Endothelial cell (in vitro differentiated cells): ENCODE results near the gene SUPT3H. TPM values are rescaled to one million over a fixed set of nuclear protein-coding genes. Genes with fewer than 3 reads are reported as not detected.

Source experiments
- DNase-seq: peaks from one replicate; pipeline ENCODE4 v3.0.0; 2021; ENCODE audit warnings: low spot score
- H3K27ac Mint-ChIP-seq: one replicate; pipeline ENCODE4 v1.8.0; 2021; ENCODE audit warnings: mixed read lengths, inconsistent platforms; ENCODE audit not compliant: unreplicated experiment
- H3K27me3 Mint-ChIP-seq: one replicate; pipeline ENCODE4 v1.8.0; 2021; ENCODE audit warnings: mild to moderate bottlenecking, moderate library complexity, mixed read lengths, inconsistent platforms; ENCODE audit not compliant: unreplicated experiment
- H3K36me3 Mint-ChIP-seq: one replicate; pipeline ENCODE4 v1.8.0; 2021; ENCODE audit warnings: mild to moderate bottlenecking, low read depth, mixed read lengths, inconsistent platforms; ENCODE audit not compliant: unreplicated experiment
- H3K4me1 Mint-ChIP-seq: one replicate; pipeline ENCODE4 v1.8.0; 2021; ENCODE audit warnings: mild to moderate bottlenecking, mixed read lengths, inconsistent platforms; ENCODE audit not compliant: unreplicated experiment
- H3K4me3 Mint-ChIP-seq: one replicate; pipeline ENCODE4 v1.8.0; 2021; ENCODE audit warnings: mild to moderate bottlenecking, mixed read lengths, inconsistent platforms; ENCODE audit not compliant: unreplicated experiment
- H3K9me3 Mint-ChIP-seq: one replicate; pipeline ENCODE4 v1.8.0; 2021; ENCODE audit warnings: mixed read lengths, inconsistent platforms; ENCODE audit not compliant: unreplicated experiment
- total RNA-seq: library from RNA; stranded (reverse); fragmentation: NEBNext Ultra II Directional; extraction: Animal tissue kit (Norgen Biotek cat#: 25700); gene quantifications from one replicate; pipeline ENCODE4 v1.2.1, GENCODE V29; 2021; ENCODE audit not compliant: unreplicated experiment
- TF ChIP-seq, protein P1 (sequence below): fragments of 200-600 bp; sonication (generic); IDR thresholded peaks from one replicate; pipeline ENCODE4 v1.5.0; 2021; ENCODE audit warnings: antibody characterized with exemption; ENCODE audit not compliant: unreplicated experiment

SUPT3H gene
- total RNA-seq, 1 donor from 2014 or later = 28.5 TPM

DNA sequence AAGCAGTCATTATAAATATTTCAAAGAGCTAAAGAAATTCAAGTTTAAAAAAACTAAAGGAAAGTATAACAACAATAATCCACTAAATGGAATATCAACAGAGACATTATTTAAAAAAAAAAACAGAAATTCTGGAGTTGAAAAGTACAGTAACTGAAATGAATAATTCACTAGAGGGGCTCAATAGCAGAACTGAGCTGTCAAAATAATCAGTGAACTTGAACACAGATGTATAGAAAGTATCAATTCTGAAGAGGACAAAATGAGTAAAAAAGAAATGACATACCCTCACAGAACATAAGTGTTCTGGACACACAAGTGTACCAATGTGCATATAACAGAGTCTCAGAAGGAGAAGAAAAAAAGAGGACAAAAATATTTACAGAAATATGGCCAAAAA lies 241.2 kb downstream of the SUPT3H start:
- Mint-ChIP-seq H3K27me3 (peaks cover 2% of the 10 kb centered on the region), H3K36me3 (no peaks in the 10 kb centered on the region), H3K4me1 (peaks cover 4% of the 10 kb centered on the region), H3K4me3 (no peak overlapping the region), H3K9me3 (no peaks in the 10 kb centered on the region), H3K27ac (no peak overlapping the region)
- TF ChIP-seq, protein P1, sequence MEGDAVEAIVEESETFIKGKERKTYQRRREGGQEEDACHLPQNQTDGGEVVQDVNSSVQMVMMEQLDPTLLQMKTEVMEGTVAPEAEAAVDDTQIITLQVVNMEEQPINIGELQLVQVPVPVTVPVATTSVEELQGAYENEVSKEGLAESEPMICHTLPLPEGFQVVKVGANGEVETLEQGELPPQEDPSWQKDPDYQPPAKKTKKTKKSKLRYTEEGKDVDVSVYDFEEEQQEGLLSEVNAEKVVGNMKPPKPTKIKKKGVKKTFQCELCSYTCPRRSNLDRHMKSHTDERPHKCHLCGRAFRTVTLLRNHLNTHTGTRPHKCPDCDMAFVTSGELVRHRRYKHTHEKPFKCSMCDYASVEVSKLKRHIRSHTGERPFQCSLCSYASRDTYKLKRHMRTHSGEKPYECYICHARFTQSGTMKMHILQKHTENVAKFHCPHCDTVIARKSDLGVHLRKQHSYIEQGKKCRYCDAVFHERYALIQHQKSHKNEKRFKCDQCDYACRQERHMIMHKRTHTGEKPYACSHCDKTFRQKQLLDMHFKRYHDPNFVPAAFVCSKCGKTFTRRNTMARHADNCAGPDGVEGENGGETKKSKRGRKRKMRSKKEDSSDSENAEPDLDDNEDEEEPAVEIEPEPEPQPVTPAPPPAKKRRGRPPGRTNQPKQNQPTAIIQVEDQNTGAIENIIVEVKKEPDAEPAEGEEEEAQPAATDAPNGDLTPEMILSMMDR = no peak
- DNase-seq = no peak

DNA sequence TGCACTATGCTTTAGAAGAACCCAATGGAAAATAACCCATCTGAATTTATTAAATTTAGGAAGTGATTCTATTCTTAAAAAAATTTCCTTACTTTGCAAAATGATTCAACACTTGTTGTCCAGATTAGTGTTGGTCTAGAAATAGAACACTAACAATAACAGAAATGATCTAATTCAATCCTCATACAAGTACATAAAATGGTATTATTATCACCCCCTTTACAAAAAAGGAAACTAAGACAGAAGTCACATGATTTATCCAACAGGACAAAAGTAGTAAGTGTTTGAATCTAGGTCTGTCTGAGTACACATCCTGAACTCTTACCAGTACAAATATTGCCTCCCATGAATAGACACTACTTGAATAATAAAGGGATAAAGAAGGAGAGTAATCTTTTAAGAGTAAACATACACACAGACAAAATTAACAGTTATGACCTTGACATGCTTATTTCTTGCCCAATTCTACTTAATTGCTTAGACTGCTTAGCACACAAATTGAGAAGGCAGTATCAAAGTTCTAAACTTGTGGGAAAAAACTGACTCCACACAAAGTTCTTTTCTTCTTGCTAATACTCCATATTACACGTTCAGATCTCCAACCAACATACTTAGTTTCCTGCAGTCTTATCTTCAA lies 245.0 kb downstream of the SUPT3H start:
- H3K27me3 Mint-ChIP-seq = peaks cover 2% of the 10 kb centered on the region
- TF ChIP-seq, protein P1 = no peak
- H3K4me3 Mint-ChIP-seq = no peak overlapping the region
- H3K36me3 Mint-ChIP-seq = no peaks in the 10 kb centered on the region
- no peaks in the 10 kb centered on the region for H3K9me3 Mint-ChIP-seq
- peaks cover 4% of the 10 kb centered on the region for H3K4me1 Mint-ChIP-seq
- DNase-seq = no peak
- no peak overlapping the region for H3K27ac Mint-ChIP-seq

DNA sequence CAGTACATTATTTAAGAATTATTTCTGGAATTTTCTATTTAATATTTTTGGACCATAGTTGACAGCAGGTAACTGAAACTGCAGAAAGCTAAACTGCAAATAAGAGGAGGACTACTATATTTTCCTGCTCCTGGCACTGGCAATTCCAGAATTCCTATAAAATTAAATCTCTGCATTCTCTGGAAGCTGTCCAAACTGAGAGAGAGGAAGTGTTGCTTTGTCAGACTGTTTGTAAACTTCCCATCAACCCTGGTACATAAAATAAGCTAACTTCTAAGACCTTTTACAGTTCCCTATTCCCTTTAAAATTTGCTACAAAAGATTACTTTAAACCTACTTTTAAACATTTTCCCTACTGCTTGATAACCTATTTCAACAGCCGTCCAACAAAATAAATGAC lies 245.7 kb downstream of the SUPT3H start:
- Mint-ChIP-seq H3K9me3 (no peaks in the 10 kb centered on the region), H3K27ac (no peak overlapping the region)
- TF ChIP-seq, protein P1 = no peak

DNA sequence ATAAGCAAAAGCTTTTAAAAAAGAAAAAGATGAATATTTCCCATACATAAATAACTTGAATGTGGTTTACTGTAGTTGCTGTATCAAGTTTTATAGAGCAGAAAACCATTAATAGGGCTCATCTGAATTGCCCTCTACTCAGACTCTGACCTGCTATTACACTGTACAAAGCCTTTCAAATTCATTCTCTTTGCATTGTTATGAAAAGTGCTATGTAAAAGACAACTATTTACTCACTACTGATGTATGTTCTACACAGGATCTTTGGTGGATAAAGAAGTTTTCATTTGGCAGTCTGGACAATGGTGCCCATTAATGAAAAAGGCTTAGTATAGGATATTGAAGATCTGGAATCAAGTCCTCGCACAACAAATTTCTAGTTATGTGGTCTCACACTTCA lies 248.7 kb downstream of the SUPT3H start:
- TF ChIP-seq, protein P1 = no peak
- Mint-ChIP-seq H3K4me3 (no peak overlapping the region), H3K27me3 (no peaks in the 10 kb centered on the region), H3K4me1 (peaks cover 4% of the 10 kb centered on the region), H3K9me3 (no peaks in the 10 kb centered on the region), H3K36me3 (no peaks in the 10 kb centered on the region), H3K27ac (no peak overlapping the region)
- DNase-seq = no peak

More for the DNA sequence above, 245.7 kb downstream of the SUPT3H start:
- no peaks in the 10 kb centered on the region for H3K36me3 Mint-ChIP-seq
- H3K27me3 Mint-ChIP-seq = peaks cover 2% of the 10 kb centered on the region
- H3K4me3 Mint-ChIP-seq = no peak overlapping the region
- H3K4me1 Mint-ChIP-seq = peaks cover 4% of the 10 kb centered on the region
- DNase-seq = no peak

DNA sequence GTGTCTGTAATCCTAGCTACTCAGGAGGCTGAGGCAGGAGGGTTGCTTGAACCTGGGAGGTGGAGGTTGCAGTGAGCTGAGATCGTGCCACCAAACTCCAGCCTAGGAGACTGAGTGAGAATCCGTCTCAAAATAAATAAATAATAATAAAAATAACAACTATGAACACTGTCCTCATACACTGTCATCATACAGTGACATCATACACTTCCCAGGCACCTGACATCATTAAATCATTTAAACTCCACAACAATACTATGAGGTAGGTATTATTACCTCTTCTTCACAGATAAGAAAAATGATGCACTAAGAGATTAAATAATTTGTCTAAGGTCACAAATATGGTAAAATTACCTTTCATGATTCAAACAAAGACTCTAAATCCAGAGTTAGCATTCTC lies 250.5 kb downstream of the SUPT3H start:
- Mint-ChIP-seq H3K36me3 (no peaks in the 10 kb centered on the region), H3K9me3 (no peaks in the 10 kb centered on the region), H3K27me3 (no peaks in the 10 kb centered on the region), H3K27ac (no peak overlapping the region), H3K4me1 (peaks cover 2% of the 10 kb centered on the region), H3K4me3 (no peak overlapping the region)
- TF ChIP-seq, protein P1 = no peak
- no peak for DNase-seq
